ENCODE measurements around the gene SELENOK. TPM values are rescaled to one million over a fixed set of nuclear protein-coding genes. Genes with fewer than 3 reads are reported as not detected.

Gene SELENOK
- total and polyA plus RNA-seq, 10 donors: 28.4 to 84.0 (median 42.3) TPM

DNA sequence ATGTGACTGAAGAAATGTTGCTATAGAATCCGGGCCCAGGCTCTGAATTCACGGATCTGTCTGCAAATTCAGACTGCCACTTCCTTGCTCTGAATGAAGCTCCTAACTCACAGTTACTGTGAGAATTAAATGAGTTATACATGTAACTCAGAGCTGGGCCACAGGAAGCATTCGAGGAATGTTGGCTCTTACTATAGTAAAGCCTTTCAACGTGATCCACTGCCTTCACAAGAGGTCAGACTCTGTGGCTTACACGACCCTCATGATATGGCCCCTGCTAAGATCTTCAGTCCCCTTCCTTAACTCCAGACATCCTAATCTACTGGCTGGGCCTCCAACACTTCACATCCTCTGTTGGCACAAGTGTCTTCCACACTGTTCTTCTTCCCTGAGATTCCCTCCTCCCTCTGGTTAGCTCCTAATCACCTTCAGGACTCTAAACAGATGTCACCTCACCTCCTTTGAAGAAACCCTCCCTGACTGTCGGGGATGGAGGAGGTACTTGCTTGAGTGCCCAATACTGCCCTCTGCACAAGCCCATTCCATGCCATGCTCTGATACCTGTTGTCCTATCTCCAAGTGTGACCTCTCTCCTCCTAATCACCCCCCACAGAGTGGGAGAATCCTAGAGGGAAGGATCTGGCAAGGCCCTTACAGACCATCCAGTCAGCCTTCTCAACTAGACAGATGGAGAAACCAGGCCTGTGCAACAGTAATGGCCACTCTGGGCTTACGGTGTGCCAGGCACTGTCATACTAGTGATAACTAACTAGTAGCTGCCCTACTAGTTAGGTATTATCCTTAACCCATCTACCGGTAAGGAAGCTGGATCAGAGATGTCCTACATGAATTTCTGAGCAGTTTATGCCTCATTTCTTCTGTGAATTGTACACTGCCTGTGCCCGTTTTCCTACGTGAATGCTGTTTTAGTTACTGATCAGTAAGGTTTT, 11.0 kb downstream of the SELENOK start:
- Histone ChIP-seq H3K27ac (peak overlapping the region in 3 of 8 donors; percentile 88 to 93 (median 93)), H3K9me3 (no peaks in the 10 kb centered on the region), H3K4me3 (peak overlapping the region; percentile 81 to 95 (median 90)), H3K27me3 (replicated peaks in 1 of 7) (no peaks in the 10 kb centered on the region), H3K36me3 (peaks cover 2 to 70% (median 61%) of the 10 kb centered on the region in 6 donors), H3K4me1 (peaks cover 11 to 32% (median 16%) of the 10 kb centered on the region in 6 donors)
- no peak for DNase-seq
- WGBS, 5 donors: 67 to 78% (median 75%) methylated on average over 10 of the region's 10 CpGs
- TF ChIP-seq POLR2A (IDR thresholded peaks at IDR 0.05): no peak
- no peak for TF ChIP-seq POLR2AphosphoS5 (IDR thresholded peaks at IDR 0.05)
- TF ChIP-seq, protein P1, sequence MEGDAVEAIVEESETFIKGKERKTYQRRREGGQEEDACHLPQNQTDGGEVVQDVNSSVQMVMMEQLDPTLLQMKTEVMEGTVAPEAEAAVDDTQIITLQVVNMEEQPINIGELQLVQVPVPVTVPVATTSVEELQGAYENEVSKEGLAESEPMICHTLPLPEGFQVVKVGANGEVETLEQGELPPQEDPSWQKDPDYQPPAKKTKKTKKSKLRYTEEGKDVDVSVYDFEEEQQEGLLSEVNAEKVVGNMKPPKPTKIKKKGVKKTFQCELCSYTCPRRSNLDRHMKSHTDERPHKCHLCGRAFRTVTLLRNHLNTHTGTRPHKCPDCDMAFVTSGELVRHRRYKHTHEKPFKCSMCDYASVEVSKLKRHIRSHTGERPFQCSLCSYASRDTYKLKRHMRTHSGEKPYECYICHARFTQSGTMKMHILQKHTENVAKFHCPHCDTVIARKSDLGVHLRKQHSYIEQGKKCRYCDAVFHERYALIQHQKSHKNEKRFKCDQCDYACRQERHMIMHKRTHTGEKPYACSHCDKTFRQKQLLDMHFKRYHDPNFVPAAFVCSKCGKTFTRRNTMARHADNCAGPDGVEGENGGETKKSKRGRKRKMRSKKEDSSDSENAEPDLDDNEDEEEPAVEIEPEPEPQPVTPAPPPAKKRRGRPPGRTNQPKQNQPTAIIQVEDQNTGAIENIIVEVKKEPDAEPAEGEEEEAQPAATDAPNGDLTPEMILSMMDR (IDR thresholded peaks at IDR 0.05 in 8 of 11, conservative IDR thresholded peaks at IDR 0.05 in 3 of 11): no peak
- intact Hi-C loops (cut with DNase I; ENCODE audit: low total_unique reads): no loop called here

- intact Hi-C loops (cut with DNase I; ENCODE audit: low total_unique reads): no loop called here
- Histone ChIP-seq H3K9me3 (no peaks in the 10 kb centered on the region), H3K4me3 (no peak overlapping the region), H3K4me1 (no peaks in the 10 kb centered on the region), H3K27me3 (replicated peaks in 1 of 7) (no peaks in the 10 kb centered on the region), H3K27ac (no peak overlapping the region), H3K36me3 (peaks cover 2 to 100% (median 83%) of the 10 kb centered on the region in 6 donors)
- DNase-seq: no peak
- TF ChIP-seq POLR2A (IDR thresholded peaks at IDR 0.05): no peak
- TF ChIP-seq POLR2AphosphoS5 (IDR thresholded peaks at IDR 0.05): no peak
- TF ChIP-seq, protein P1 (IDR thresholded peaks at IDR 0.05 in 8 of 11, conservative IDR thresholded peaks at IDR 0.05 in 3 of 11): no peak
- WGBS, 5 donors: 90 to 95% (median 93%) methylated on average over 5 of the region's 5 CpGs
These were observed 25.7 kb downstream of the SELENOK start for GRCh38 chr3:53865732-53866499.

DNA sequence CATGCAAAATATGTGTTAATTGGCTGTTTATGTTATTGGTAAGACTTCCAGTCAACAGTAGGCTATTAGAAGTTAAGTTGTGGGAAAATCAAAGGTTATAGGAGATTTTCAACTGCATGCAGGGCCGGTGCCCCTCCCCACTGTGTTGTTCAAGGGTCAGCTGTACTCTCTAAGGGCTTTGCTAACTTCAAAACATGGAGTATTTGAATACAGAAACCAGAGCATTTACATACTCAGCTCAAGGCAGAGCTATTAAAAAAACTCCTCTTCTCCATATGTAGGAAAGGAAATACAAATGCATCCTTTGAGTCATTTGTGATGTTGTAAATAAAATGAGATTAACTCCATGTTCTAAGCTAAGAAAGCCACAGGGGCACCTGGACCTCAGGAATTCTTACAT, 28.5 kb downstream of the SELENOK start:
- DNase-seq: no peak
- peaks cover 0 to 100% (median 61%) of the 10 kb centered on the region in 6 donors for H3K36me3 ChIP-seq
- no peaks in the 10 kb centered on the region for H3K27me3 ChIP-seq (replicated peaks in 1 of 7)
- no peak overlapping the region for H3K4me3 ChIP-seq
- intact Hi-C loops (cut with DNase I; ENCODE audit: low total_unique reads): no loop called here
- WGBS, 5 donors: 75 to 90% (median 83%) methylated on average over 1 of the region's 1 CpG
- H3K9me3 ChIP-seq: no peaks in the 10 kb centered on the region
- H3K27ac ChIP-seq: no peak overlapping the region
- no peaks in the 10 kb centered on the region for H3K4me1 ChIP-seq
- TF ChIP-seq POLR2A (IDR thresholded peaks at IDR 0.05): no peak
- no peak for TF ChIP-seq POLR2AphosphoS5 (IDR thresholded peaks at IDR 0.05)
- TF ChIP-seq, protein P1 (IDR thresholded peaks at IDR 0.05 in 8 of 11, conservative IDR thresholded peaks at IDR 0.05 in 3 of 11): no peak
